ENCODE results near the gene PNKP.

PNKP gene

DNA sequence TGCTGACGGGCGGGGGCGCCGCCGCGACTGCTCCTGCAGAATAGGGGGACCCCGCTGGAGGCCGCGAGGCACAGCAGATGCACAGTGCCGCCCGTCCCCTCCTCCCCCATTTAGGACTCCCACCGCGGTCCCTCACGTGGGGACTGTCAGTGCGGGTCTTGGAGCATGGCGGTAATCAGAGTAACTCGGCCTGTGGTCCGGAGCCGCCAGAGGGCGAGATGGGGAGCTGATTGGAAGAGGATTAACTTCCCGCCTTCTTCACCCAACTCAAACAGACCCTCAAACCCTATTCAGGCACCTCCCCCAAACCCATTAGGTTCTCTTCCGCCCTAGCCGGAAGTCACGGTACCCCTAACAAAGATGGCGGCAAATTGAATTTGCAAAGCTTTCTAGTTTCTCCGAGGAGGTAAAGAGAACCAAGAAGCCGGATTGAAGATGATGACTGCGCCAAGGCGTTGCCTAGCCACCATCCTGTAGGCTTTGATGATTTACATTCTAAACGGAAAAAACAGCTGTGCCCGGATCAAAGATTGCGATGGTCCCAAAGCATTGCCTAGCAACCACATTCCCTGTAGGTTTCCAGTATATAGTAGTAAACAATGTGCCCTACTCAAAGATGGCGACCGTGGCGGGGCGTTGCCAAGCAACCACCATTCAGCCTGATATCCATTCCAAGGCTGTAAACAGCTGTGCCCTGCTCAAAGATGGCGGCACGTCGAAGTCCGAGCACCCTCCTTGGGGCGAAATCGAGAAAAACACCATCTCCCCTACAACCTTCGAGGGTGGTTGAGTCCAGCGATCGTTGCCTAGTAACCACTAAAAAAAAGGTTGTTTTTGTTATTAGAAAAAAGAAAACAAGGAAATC is 54.1 kb downstream of the PNKP start, which contains the start of gene FUZ:
Gene FUZ, minus strand, starts transcription at position 296 of the 865 bp plus-strand sequence. Its CDS starts 186 bp downstream, at position 110.
- DNase-seq = peak; percentile 96

DNA sequence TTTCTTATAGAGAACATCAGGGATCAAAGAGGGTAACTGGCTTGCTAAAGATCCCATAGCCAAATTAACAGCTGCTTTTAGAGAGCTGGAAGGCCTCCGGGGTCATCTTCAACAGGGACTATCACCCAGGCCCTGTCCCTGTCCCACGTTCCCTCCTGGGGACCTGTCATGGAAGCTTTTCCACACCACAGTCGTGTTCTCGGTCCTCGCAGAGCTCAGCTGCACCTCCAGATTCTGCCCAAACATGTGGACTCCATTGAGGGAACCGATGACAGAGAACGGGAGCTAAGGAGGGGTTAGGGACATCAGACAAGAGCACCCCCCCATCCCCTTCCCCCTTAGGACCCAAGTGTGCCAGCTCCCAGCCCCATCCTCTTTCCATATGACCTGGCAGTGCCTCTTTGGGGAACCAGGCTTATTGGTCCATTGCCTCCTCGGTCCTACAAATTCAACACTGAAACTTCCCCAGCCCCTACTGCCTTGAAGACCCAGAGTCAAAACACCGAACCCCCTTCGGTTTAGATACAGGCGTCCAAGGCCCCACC is 54.9 kb downstream of the PNKP start:
- no peak for DNase-seq

GRCh38 chr19:49811328-49811727 is 56.0 kb downstream of the PNKP start:
- no peak for DNase-seq

Measured in NCI-H526 treated with DMSO at 0.1 percent for 48 hours (cell line).